HCT116 (cell line): ENCODE results near the gene METTL2B.
"Not testable (repeated sequence)": the region's sequence is repeated elsewhere in the genome, so short reads cannot be mapped to it uniquely, and the experiment has no call there.

Experiments used
- ELF1 ChIP-seq: IDR thresholded peaks from 2 replicates; pipeline ENCODE4 v1.6.1; 2012; ENCODE audit warnings: low read depth, borderline replicate concordance
- EZH2 ChIP-seq: fragments of 200-600 bp; sonication (generic); IDR thresholded peaks from 2 replicates; pipeline ENCODE4 v1.6.1; 2017; ENCODE audit warnings: antibody characterized with exemption, mixed run types
- POLR2A ChIP-seq: IDR thresholded peaks from 2 replicates; pipeline ENCODE4 v1.7.0; 2011; ENCODE audit warnings: borderline replicate concordance; ENCODE audit not compliant: insufficient read depth, insufficient read length; ENCODE audit errors: extremely low read depth
- POLR2AphosphoS5 ChIP-seq: IDR thresholded peaks from 2 replicates; pipeline ENCODE4 v1.6.1; 2011; ENCODE audit warnings: mild to moderate bottlenecking, low read depth, low read length, moderate library complexity
- SIN3A ChIP-seq: IDR thresholded peaks from 2 replicates; pipeline ENCODE4 v1.6.1; 2012; ENCODE audit warnings: low read depth
- TCF7L2 ChIP-seq: IDR thresholded peaks from 2 replicates; pipeline ENCODE4 v1.7.0; 2011; ENCODE audit warnings: borderline replicate concordance, inconsistent platforms; ENCODE audit not compliant: insufficient read depth, insufficient read length; ENCODE audit errors: extremely low read depth
- YY1 ChIP-seq: IDR thresholded peaks from 2 replicates; pipeline ENCODE4 v1.6.1; 2011; ENCODE audit warnings: low read length, low read depth, moderate library complexity, mild to moderate bottlenecking; ENCODE audit not compliant: insufficient replicate concordance; ENCODE audit errors: extremely low read depth
- TF ChIP-seq, protein P1 (sequence below), 3 experiments: fragments of 200-600 bp in 1 of 3; sonication (generic) in 1 of 3; IDR thresholded peaks in 2 of 3; conservative IDR thresholded peaks in 1 of 3; 2 replicates each; pipeline ENCODE4 v1.5.1; 2012 to 2017; ENCODE audit warnings: low read depth in 2 of 3, low read length in 2 of 3, antibody characterized with exemption in 1 of 3, borderline replicate concordance in 1 of 3, control low read depth in 1 of 3, mild to moderate bottlenecking in 1 of 3, mixed read lengths in 1 of 3, mixed run types in 1 of 3, moderate library complexity in 1 of 3; ENCODE audit not compliant: insufficient read depth in 1 of 3

DNA sequence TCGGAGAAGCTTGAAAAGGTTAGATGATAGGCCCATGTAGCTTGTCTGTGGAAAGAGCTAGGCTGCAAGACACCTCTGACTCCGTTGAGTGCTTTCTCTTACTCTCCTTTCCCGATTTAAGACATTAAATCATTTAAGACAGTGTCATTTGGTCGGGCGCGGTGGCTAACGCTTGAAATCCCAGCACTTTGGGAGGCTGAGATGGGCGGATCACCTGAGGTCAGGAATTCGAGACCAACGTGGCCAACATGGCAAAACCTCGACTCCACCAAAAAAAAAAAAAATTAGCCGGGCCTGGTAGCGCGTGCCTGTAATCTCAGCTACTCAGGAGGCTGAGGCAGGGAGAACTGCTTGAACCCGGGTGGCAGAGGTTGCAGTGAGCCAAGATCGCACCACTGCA, 52.6 kb downstream of the METTL2B start:
- not testable (repeated sequence) for TF ChIP-seq TCF7L2, POLR2A, POLR2AphosphoS5, EZH2, ELF1, YY1, SIN3A
- TF ChIP-seq, protein P1, sequence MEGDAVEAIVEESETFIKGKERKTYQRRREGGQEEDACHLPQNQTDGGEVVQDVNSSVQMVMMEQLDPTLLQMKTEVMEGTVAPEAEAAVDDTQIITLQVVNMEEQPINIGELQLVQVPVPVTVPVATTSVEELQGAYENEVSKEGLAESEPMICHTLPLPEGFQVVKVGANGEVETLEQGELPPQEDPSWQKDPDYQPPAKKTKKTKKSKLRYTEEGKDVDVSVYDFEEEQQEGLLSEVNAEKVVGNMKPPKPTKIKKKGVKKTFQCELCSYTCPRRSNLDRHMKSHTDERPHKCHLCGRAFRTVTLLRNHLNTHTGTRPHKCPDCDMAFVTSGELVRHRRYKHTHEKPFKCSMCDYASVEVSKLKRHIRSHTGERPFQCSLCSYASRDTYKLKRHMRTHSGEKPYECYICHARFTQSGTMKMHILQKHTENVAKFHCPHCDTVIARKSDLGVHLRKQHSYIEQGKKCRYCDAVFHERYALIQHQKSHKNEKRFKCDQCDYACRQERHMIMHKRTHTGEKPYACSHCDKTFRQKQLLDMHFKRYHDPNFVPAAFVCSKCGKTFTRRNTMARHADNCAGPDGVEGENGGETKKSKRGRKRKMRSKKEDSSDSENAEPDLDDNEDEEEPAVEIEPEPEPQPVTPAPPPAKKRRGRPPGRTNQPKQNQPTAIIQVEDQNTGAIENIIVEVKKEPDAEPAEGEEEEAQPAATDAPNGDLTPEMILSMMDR (IDR thresholded peaks at IDR 0.05 in 2 of 3, conservative IDR thresholded peaks at IDR 0.05 in 1 of 3; ENCODE audit: borderline replicate concordance in 1 of 3, insufficient read depth in 1 of 3, low read depth in 2 of 3, low read length in 2 of 3): not testable (repeated sequence)
